ENCODE data around the gene SSBP3.

The SSBP3 gene

GRCh38 chr1:54370287-54370989 is 35.8 kb downstream of the SSBP3 start:
- in situ Hi-C loops (cut with MboI; ENCODE audit: low sequenced_read_pairs, unreplicated experiment): no loop called here
- DNase-seq (ENCODE audit: low spot score): no peak
- TF ChIP-seq CTCF (IDR thresholded peaks at IDR 0.05; ENCODE audit: borderline replicate concordance, control extremely low read depth, extremely low read depth, insufficient read depth, missing control alignments): no peak

- DNase-seq (ENCODE audit: low spot score): no peak
- TF ChIP-seq CTCF (IDR thresholded peaks at IDR 0.05; ENCODE audit: borderline replicate concordance, control extremely low read depth, extremely low read depth, insufficient read depth, missing control alignments): no peak
- in situ Hi-C loops (cut with MboI; ENCODE audit: low sequenced_read_pairs, unreplicated experiment): no loop called here
These were observed 38.6 kb downstream of the SSBP3 start for GRCh38 chr1:54367613-54368012.

GRCh38 chr1:54365847-54366246 is 40.3 kb downstream of the SSBP3 start:
- no peak for DNase-seq (ENCODE audit: low spot score)
- TF ChIP-seq CTCF (IDR thresholded peaks at IDR 0.05; ENCODE audit: borderline replicate concordance, control extremely low read depth, extremely low read depth, insufficient read depth, missing control alignments): no peak
- in situ Hi-C loops (cut with MboI; ENCODE audit: low sequenced_read_pairs, unreplicated experiment): no loop called here

- no peak for TF ChIP-seq CTCF (IDR thresholded peaks at IDR 0.05; ENCODE audit: borderline replicate concordance, control extremely low read depth, extremely low read depth, insufficient read depth, missing control alignments)
These were observed 40.8 kb downstream of the SSBP3 start for GRCh38 chr1:54365398-54365797.

GRCh38 chr1:54364995-54365394 is 41.2 kb downstream of the SSBP3 start:
- DNase-seq (ENCODE audit: low spot score): no peak
- TF ChIP-seq CTCF (IDR thresholded peaks at IDR 0.05; ENCODE audit: borderline replicate concordance, control extremely low read depth, extremely low read depth, insufficient read depth, missing control alignments): no peak
- in situ Hi-C loops (cut with MboI; ENCODE audit: low sequenced_read_pairs, unreplicated experiment): no loop called here

More at GRCh38 chr1:54365398-54365797, 40.8 kb downstream of the SSBP3 start:
- in situ Hi-C loops (cut with MboI; ENCODE audit: low sequenced_read_pairs, unreplicated experiment): no loop called here
- no peak for DNase-seq (ENCODE audit: low spot score)

- no peak for DNase-seq (ENCODE audit: low spot score)
- TF ChIP-seq CTCF (IDR thresholded peaks at IDR 0.05; ENCODE audit: borderline replicate concordance, control extremely low read depth, extremely low read depth, insufficient read depth, missing control alignments): no peak
- in situ Hi-C loops (cut with MboI; ENCODE audit: low sequenced_read_pairs, unreplicated experiment): no loop called here
These were observed 41.6 kb downstream of the SSBP3 start for GRCh38 chr1:54364582-54364981.

All from GM13976 (cell line).